H9 (cell line): ENCODE results near the gene DNAJC2. TPM values are rescaled to one million over a fixed set of nuclear protein-coding genes. Genes with fewer than 3 reads are reported as not detected.

Experiments
- DNase-seq: peaks from one replicate; pipeline ENCODE4 v3.0.0-alpha.2; 2017
- H2AFZ ChIP-seq: one replicate; pipeline ENCODE4 v1.6.1; 2013; ENCODE audit warnings: mild to moderate bottlenecking, low read length, control low read depth, moderate library complexity
- H2AK5ac ChIP-seq: 2 replicates; pipeline ENCODE4 v1.6.1; 2013; ENCODE audit warnings: low read length, control low read depth, mixed read lengths; ENCODE audit not compliant: insufficient read length
- H2BK120ac ChIP-seq: one replicate; pipeline ENCODE4 v1.6.1; 2013; ENCODE audit warnings: low read depth, mild to moderate bottlenecking, low read length, control low read depth, inconsistent platforms; ENCODE audit not compliant: poor library complexity, severe bottlenecking
- H2BK12ac ChIP-seq: 2 replicates; pipeline ENCODE4 v1.6.1; 2013; ENCODE audit warnings: low read length, control low read depth, mixed read lengths, low read depth; ENCODE audit not compliant: insufficient read length
- H2BK15ac ChIP-seq: 2 replicates; pipeline ENCODE4 v1.6.1; 2013; ENCODE audit warnings: low read depth, low read length, control low read depth
- H2BK20ac ChIP-seq: one replicate; pipeline ENCODE4 v1.6.1; 2013; ENCODE audit warnings: low read depth, mild to moderate bottlenecking, low read length, control low read depth, inconsistent platforms; ENCODE audit not compliant: poor library complexity, severe bottlenecking
- H2BK5ac ChIP-seq: 2 replicates; pipeline ENCODE4 v1.6.1; 2013; ENCODE audit warnings: low read length, control low read depth, mixed read lengths; ENCODE audit not compliant: insufficient read length
- H3K14ac ChIP-seq: 2 replicates; pipeline ENCODE4 v1.6.1; 2013; ENCODE audit warnings: low read length, control low read depth; ENCODE audit not compliant: insufficient read depth
- H3K18ac ChIP-seq: 2 replicates; pipeline ENCODE4 v1.6.1; 2013; ENCODE audit warnings: low read depth, mild to moderate bottlenecking, mixed read lengths, low read length, control low read depth; ENCODE audit not compliant: insufficient read length
- H3K23ac ChIP-seq: 2 replicates; pipeline ENCODE4 v1.6.1; 2013; ENCODE audit warnings: low read length, control low read depth, mixed read lengths, low read depth; ENCODE audit not compliant: insufficient read length
- H3K23me2 ChIP-seq: 2 replicates; pipeline ENCODE4 v1.6.1; 2013; ENCODE audit warnings: low read depth, mild to moderate bottlenecking, mixed read lengths, low read length, control low read depth; ENCODE audit not compliant: insufficient read length, poor library complexity, severe bottlenecking
- H3K27ac ChIP-seq: 2 replicates; pipeline ENCODE4 v1.5.1; 2013; ENCODE audit warnings: low read length, control low read depth, mixed read lengths, low read depth; ENCODE audit not compliant: insufficient read length
- H3K27me3 ChIP-seq: 2 replicates; pipeline ENCODE4 v1.6.1; 2013; ENCODE audit warnings: low read length, control low read depth, inconsistent platforms; ENCODE audit not compliant: insufficient read depth
- H3K4ac ChIP-seq: 2 replicates; pipeline ENCODE4 v1.6.1; 2013; ENCODE audit warnings: low read depth, mild to moderate bottlenecking, control low read depth, inconsistent platforms, low read length, moderate library complexity
- H3K4me1 ChIP-seq: 2 replicates; pipeline ENCODE4 v1.6.1; 2013; ENCODE audit warnings: low read length, control low read depth, inconsistent platforms; ENCODE audit not compliant: insufficient read depth
- H3K4me2 ChIP-seq: 2 replicates; pipeline ENCODE4 v1.6.1; 2013; ENCODE audit warnings: low read length, control low read depth, mixed read lengths; ENCODE audit not compliant: insufficient read length, insufficient read depth
- H3K56ac ChIP-seq: 2 replicates; pipeline ENCODE4 v1.6.1; 2013; ENCODE audit warnings: low read depth, mild to moderate bottlenecking, mixed read lengths, low read length, control low read depth; ENCODE audit not compliant: insufficient read length
- H3K79me1 ChIP-seq: 2 replicates; pipeline ENCODE4 v1.6.1; 2013; ENCODE audit warnings: low read depth, mild to moderate bottlenecking, moderate library complexity, low read length, control low read depth, inconsistent platforms; ENCODE audit not compliant: insufficient read depth, poor library complexity, severe bottlenecking
- H3K79me2 ChIP-seq: 2 replicates; pipeline ENCODE4 v1.6.1; 2013; ENCODE audit warnings: low read length, control low read depth, inconsistent platforms; ENCODE audit not compliant: insufficient read depth
- H3K9ac ChIP-seq: 2 replicates; pipeline ENCODE4 v1.6.1; 2013; ENCODE audit warnings: low read length, control low read depth, mixed read lengths; ENCODE audit not compliant: insufficient read length; ENCODE audit errors: extremely low read depth
- H3K9me3 ChIP-seq: one replicate; pipeline ENCODE4 v1.6.1; 2013; ENCODE audit warnings: low read depth, low read length, inconsistent platforms; ENCODE audit not compliant: control insufficient read depth
- H3T11ph ChIP-seq: one replicate; pipeline ENCODE4 v1.6.1; 2013; ENCODE audit warnings: mild to moderate bottlenecking, low read length, control low read depth, inconsistent platforms
- H4K20me1 ChIP-seq: one replicate; pipeline ENCODE4 v1.6.1; 2013; ENCODE audit not compliant: control insufficient read depth, insufficient read length, insufficient read depth
- H4K5ac ChIP-seq: 2 replicates; pipeline ENCODE4 v1.6.1; 2013; ENCODE audit warnings: low read depth, mild to moderate bottlenecking, mixed read lengths, low read length, control low read depth; ENCODE audit not compliant: insufficient read length
- H4K8ac ChIP-seq: replicated peaks from 2 replicates; pipeline ENCODE4 v1.6.1; 2013; ENCODE audit warnings: low read length, control low read depth, mixed read lengths, low read depth; ENCODE audit not compliant: insufficient read length
- H4K91ac ChIP-seq: 2 replicates; pipeline ENCODE4 v1.6.1; 2013; ENCODE audit warnings: low read depth, mild to moderate bottlenecking, moderate library complexity, mixed read lengths, low read length, control low read depth; ENCODE audit not compliant: insufficient read length
- H3K27ac Mint-ChIP-seq, 3 experiments: 2 replicates in 2 of 3; 3 replicates in 1 of 3; pipeline ENCODE4 v1.8.0; 2020 to 2021; ENCODE audit warnings: mixed read lengths in 3 of 3, mild to moderate bottlenecking in 1 of 3, moderate library complexity in 1 of 3
- H3K27me3 Mint-ChIP-seq: 2 replicates; pipeline ENCODE4 v1.8.0; 2021; ENCODE audit warnings: low read depth, mild to moderate bottlenecking, moderate library complexity, mixed read lengths
- H3K36me3 Mint-ChIP-seq, 3 experiments: 2 replicates in 2 of 3; 3 replicates in 1 of 3; pipeline ENCODE4 v1.8.0; 2020 to 2021; ENCODE audit warnings: low read depth in 3 of 3, mixed read lengths in 3 of 3; ENCODE audit not compliant: insufficient read depth in 1 of 3
- H3K4me1 Mint-ChIP-seq, 2 experiments: 2 replicates each; pipeline ENCODE4 v1.8.0; 2020; ENCODE audit warnings: mixed read lengths in 2 of 2
- H3K4me3 Mint-ChIP-seq, 2 experiments: 2 replicates in 1 of 2; 3 replicates in 1 of 2; pipeline ENCODE4 v1.8.0; 2020 to 2021; ENCODE audit warnings: mild to moderate bottlenecking in 2 of 2, mixed read lengths in 2 of 2, moderate library complexity in 1 of 2
- H3K9me3 Mint-ChIP-seq, 2 experiments: 2 replicates in 1 of 2; 3 replicates in 1 of 2; pipeline ENCODE4 v1.8.0; 2020; ENCODE audit warnings: mild to moderate bottlenecking in 2 of 2, mixed read lengths in 2 of 2, moderate library complexity in 1 of 2
- WGBS: extraction: QIAGEN DNeasy Blood & Tissue Kit; methylation state at CpG from one replicate; pipeline ENCODE4 v1.1.7; 2013; ENCODE audit warnings: missing lambda C conversion rate, low lambda C conversion rate, mixed read lengths; ENCODE audit not compliant: insufficient read length; ENCODE audit errors: extremely low coverage; 5-methylcytosine and 5-hydroxymethylcytosine counted together
- total RNA-seq: library from RNA; stranded (reverse); gene quantifications from 2 replicates; pipeline ENCODE4 v1.2.1, GENCODE V29; 2021
- TF ChIP-seq, protein P1 (sequence below): fragments of 200-600 bp; sonication (generic); conservative IDR thresholded peaks from 3 replicates; pipeline ENCODE4 v1.8.0; 2021; ENCODE audit warnings: antibody characterized with exemption, mild to moderate bottlenecking

The DNAJC2 gene
- total RNA-seq, 1 experiment from 2014 or later: 57.9 TPM

GRCh38 chr7:103297837-103298179 lies 46.8 kb downstream of the DNAJC2 start:
- Histone ChIP-seq H3K27ac (no peak overlapping the region), H3K18ac (no peak overlapping the region), H3K14ac (peak overlapping the region; percentile 88; the same call in 1 of the 2 replicates), H2BK12ac (no peak overlapping the region), H3K27me3 (no peaks in the 10 kb centered on the region), H3K79me2 (peaks cover 4% of the 10 kb centered on the region; the same call in 1 of the 2 replicates), H4K20me1 (no peaks in the 10 kb centered on the region), H2BK15ac (no peak overlapping the region), H3K4me2 (peak overlapping the region; percentile 75), H3T11ph (no peak overlapping the region), H3K56ac (no peak overlapping the region), H2BK120ac (no peak overlapping the region), H4K5ac (no peak overlapping the region), H3K4ac (no peak overlapping the region), H3K23ac (no peak overlapping the region), H3K9ac (peak overlapping the region; percentile 93), H4K91ac (no peak overlapping the region), H3K4me1 (no peaks in the 10 kb centered on the region), H3K9me3 (no peaks in the 10 kb centered on the region), H2AK5ac (no peak overlapping the region), H3K79me1 (peaks cover 4% of the 10 kb centered on the region), H2AFZ (no peak overlapping the region), H2BK5ac (no peak overlapping the region), H4K8ac (no peak overlapping the region), H3K23me2 (peaks cover 4% of the 10 kb centered on the region), H2BK20ac (no peak overlapping the region)
- peaks cover 9% of the 10 kb centered on the region for H3K27me3 Mint-ChIP-seq
- no CpG with 5 or more reads among the region's 7 CpGs for WGBS
- no peak for DNase-seq
- H3K9me3 Mint-ChIP-seq: no peaks in the 10 kb centered on the region
- TF ChIP-seq, protein P1, sequence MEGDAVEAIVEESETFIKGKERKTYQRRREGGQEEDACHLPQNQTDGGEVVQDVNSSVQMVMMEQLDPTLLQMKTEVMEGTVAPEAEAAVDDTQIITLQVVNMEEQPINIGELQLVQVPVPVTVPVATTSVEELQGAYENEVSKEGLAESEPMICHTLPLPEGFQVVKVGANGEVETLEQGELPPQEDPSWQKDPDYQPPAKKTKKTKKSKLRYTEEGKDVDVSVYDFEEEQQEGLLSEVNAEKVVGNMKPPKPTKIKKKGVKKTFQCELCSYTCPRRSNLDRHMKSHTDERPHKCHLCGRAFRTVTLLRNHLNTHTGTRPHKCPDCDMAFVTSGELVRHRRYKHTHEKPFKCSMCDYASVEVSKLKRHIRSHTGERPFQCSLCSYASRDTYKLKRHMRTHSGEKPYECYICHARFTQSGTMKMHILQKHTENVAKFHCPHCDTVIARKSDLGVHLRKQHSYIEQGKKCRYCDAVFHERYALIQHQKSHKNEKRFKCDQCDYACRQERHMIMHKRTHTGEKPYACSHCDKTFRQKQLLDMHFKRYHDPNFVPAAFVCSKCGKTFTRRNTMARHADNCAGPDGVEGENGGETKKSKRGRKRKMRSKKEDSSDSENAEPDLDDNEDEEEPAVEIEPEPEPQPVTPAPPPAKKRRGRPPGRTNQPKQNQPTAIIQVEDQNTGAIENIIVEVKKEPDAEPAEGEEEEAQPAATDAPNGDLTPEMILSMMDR: no peak
- H3K27ac Mint-ChIP-seq: peak overlapping the region; percentile 13 to 95 (median 89); a peak in 6 of 7 replicates
- peaks cover 13 to 37% (median 37%) of the 10 kb centered on the region in 3 experiments; a peak in 6 of 7 replicates for H3K36me3 Mint-ChIP-seq
- H3K4me3 Mint-ChIP-seq: peak overlapping the region; percentile 88 to 94
- H3K4me1 Mint-ChIP-seq: peaks cover 14 to 16% of the 10 kb centered on the region in 2 experiments
